Activated naive CD4-positive, alpha-beta T cell treated with anti-CD3 and anti-CD28 coated beads, Interleukin-2, amount 50 U/mL, for 16 hours (primary cell): ENCODE results near the gene KCTD13.
"Not testable (repeated sequence)": the region's sequence is repeated elsewhere in the genome, so short reads cannot be mapped to it uniquely, and the experiment has no call there.

Experiments
- DNase-seq: peaks from one replicate; pipeline ENCODE4 v3.0.0-alpha.2; 2020

KCTD13 gene, protein sequence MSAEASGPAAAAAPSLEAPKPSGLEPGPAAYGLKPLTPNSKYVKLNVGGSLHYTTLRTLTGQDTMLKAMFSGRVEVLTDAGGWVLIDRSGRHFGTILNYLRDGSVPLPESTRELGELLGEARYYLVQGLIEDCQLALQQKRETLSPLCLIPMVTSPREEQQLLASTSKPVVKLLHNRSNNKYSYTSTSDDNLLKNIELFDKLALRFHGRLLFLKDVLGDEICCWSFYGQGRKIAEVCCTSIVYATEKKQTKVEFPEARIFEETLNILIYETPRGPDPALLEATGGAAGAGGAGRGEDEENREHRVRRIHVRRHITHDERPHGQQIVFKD

DNA sequence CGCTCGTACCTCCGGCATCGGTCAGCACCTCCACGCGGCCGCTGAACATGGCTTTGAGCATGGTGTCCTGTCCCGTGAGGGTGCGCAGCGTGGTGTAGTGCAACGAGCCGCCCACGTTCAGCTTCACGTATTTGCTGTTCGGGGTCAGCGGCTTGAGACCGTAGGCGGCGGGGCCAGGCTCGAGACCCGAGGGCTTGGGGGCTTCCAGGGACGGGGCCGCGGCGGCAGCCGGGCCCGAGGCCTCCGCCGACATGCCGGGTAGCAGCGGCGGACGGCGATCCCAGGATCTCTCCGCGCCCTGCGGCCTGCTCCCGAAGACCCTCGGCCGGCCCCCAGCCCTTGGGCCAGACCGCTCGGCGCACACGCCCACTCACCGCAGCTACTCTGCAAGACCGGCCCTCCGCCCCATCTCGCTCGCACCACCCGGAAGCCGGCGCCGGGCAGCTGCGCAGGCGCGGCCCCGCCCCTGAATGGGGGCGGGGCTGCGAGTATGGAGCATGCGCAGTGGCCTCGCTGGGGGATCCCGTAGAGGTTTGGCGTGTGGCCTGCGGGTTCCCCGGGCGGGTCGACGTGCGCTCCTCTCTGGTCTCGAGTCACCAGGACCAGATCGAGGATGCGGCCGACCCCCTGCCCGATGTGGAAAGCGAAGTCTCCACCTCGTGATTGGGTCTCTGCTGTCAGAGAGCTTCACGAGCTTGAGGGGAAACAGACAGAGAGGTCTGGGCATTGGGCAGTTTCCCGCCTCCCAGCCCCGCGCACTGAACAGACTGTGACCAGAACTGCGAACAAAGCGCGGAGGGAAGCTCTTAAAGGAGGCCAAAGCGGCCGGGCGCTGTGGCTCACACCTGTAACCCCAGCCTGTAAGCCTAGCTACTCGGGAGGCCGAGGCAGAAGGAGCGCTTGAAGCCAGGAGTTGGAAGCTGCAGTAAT, at the start of gene KCTD13:
Gene KCTD13 (minus strand): TSS at position 446 of the 930 bp plus-strand sequence. CDS start 193 bp downstream, at position 253.
- peak; percentile 79 for DNase-seq

DNA sequence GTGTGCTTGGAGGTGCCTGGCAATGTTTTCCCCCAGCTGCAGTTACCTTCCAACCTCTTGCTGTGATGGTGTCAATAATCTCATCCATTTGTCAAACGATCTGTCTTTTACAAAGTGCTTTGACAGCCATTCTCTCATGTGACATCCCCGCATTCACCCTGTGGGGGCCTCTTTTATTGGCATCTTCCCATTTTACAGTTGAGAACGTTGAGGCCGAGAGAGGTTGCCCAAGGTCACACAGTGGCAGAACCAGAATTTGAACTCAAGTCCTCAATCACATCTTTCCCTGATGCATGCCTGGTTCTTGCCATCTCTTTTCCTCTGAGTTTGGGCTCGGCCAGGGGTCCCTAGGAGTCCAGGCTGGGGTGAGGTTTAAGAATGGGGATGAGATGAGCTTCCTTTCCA, 49.1 kb upstream of the KCTD13 start:
- no peak for DNase-seq

GRCh38 chr16:29974291-29975133, 48.5 kb upstream of the KCTD13 start:
- no peak for DNase-seq

GRCh38 chr16:29973384-29974246, 47.6 kb upstream of the KCTD13 start, which contains the start of gene TAOK2:
Gene TAOK2, plus strand, starts transcription at chr16:29973868. Its CDS starts 3,905 bp downstream, at chr16:29977773.
- peak; percentile 95 for DNase-seq

- no peak for DNase-seq
Measured at GRCh38 chr16:29972992-29973383, 47.0 kb upstream of the KCTD13 start.

GRCh38 chr16:29972500-29972899, 46.5 kb upstream of the KCTD13 start:
- no peak for DNase-seq

DNA sequence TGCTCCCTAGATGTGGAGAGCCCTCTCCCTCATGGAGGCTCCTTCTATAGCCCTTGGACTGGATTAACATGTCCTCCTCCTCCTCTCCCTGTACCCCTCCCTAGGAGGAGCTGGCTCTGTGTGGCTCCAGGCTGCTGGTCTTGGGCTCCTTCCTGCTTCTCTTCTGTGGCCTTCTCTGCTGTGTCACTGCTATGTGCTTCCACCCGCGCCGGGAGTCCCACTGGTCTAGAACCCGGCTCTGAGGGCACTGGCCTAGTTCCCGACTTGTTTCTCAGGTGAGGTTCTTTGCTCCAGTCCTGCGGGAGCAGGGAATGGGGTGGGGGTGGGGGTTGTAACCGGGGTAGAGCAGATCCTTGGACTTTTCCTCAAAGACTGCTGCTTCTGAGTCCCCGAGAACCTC, 45.3 kb upstream of the KCTD13 start:
- no peak for DNase-seq

DNA sequence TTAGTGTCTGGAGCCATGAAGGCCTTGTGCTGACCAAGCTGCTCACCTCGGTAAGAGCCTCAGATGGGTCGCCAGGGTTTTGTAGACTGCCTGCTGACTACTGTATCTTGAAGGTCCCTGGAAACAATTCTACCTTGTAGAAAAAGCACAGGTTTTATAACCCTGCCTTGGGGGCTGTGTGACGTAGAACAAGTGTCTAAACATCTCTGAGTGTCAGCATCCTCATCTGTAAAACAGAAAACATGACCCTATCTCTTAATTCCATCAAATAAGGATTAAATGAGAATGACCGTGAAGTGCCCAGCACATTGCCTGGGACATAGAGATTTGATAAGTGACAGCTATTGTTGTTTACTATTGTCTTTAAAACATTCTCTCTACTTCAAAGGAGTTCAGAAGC, 42.2 kb upstream of the KCTD13 start:
- no peak for DNase-seq

DNA sequence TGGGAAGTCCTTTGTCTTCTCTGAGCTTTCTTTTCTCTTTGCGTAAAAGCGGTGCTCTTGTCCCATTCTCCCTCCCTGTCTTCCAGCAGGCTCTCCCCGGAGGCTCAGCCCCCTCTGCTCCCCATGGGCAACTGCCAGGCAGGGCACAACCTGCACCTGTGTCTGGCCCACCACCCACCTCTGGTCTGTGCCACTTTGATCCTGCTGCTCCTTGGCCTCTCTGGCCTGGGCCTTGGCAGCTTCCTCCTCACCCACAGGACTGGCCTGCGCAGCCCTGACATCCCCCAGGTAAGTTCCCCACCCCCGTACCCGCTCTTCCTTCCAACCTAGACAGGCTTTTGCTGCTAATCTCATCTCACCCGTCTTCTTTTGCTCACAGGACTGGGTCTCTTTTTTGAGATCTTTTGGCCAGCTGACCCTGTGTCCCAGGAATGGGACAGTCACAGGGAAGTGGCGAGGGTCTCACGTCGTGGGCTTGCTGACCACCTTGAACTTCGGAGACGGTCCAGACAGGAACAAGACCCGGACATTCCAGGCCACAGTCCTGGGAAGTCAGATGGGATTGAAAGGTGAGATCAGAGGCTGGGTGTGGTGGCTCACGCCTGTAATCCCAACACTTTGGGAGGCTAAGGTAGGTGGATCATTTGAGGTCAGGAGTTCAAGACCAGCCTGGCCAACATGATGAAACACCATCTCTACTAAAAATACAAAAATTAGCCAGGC, 37.2 kb upstream of the KCTD13 start:
- no peak for DNase-seq

GRCh38 chr16:29962344-29962994, 36.4 kb upstream of the KCTD13 start:
- DNase-seq, result no peak

GRCh38 chr16:29961479-29962343, 35.7 kb upstream of the KCTD13 start, which contains the start of gene TMEM219:
Gene TMEM219, plus strand, starts transcription at chr16:29962079. Its CDS starts 1,065 bp downstream, at chr16:29963144.
- peak; percentile 94 for DNase-seq

- no peak for DNase-seq
Measured at GRCh38 chr16:29961127-29961478, 35.1 kb upstream of the KCTD13 start.

DNA sequence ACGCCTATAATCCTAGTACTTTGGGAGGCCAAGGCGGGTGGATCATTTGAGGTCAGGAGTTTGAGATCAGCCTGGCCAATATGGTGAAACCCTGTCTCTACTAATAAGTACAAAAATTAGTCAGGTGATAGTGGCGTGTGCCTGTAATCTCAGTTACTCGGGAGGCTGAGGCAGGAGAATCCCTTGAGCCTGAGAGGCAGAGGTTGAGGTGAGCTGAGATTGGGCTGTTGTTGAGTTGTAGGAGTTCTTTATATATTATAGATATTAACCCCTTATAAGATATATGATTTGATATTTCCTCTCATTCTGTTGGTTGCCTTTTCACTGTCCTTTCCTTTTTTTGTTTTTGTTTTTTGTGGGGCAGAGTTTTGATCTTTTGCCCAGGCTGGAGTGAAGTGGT, 33.8 kb upstream of the KCTD13 start:
- DNase-seq, result not testable (repeated sequence)

DNA sequence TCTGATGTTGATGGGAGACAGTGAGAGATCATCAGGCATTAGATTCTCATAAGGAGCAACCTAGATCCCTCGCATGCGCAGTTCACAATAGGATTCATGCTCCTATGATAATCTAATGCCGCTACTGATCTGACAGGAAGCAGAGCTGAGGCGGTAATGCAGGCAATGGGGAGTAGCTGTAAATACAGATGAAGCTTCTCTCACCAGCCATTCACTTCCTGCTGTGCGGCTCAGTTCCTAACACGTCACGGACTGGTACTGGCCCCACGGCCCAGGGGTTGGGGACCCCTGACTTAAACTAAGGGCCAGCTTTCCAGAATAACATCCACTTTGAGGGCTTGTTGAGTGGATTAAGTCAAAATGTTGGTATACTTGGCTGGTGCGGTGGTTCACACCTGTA, 33.3 kb upstream of the KCTD13 start:
- no peak for DNase-seq

DNA sequence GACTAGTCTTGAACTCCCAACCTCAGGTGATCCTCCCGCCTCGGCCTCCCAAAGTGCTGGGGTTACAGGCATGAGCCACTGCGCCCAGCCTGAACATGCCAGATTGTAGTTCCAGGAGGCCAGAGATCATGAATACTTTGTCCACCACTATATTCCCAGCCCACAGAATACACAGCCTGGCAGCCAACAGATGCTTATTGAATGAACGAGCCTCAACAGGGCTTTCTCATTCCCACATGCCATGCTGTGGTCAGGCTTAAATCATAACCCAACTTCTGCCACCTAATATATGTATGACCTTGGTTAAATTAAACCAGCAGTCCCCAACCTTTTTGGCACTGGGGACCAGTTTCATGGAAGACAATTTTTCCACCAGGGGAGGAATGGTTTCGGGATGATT, 32.7 kb upstream of the KCTD13 start:
- no peak for DNase-seq

- no peak for DNase-seq
Measured at GRCh38 chr16:29951625-29952365, 25.8 kb upstream of the KCTD13 start.

- no peak for DNase-seq
Measured at GRCh38 chr16:29950806-29951461, 24.9 kb upstream of the KCTD13 start.

GRCh38 chr16:29947897-29948296, 21.9 kb upstream of the KCTD13 start:
- no peak for DNase-seq
